H1 (cell line): ENCODE data around the gene CEP97. TPM values are rescaled to one million over a fixed set of nuclear protein-coding genes. Genes with fewer than 3 reads are reported as not detected.

Source experiments
- CTCF ChIA-PET: fragments of 300-600 bp; sonication (Branson Sonifier 250); formaldehyde crosslinking; loops from one replicate; lab custom pipeline; 2021; ENCODE audit not compliant: partially characterized antibody; lab: Charles Lee
- POLR2A ChIA-PET: fragments of 300-600 bp; sonication (Branson Sonifier 250); formaldehyde crosslinking; loops from one replicate; lab custom pipeline; 2021; ENCODE audit warnings: inconsistent platforms; ENCODE audit not compliant: partially characterized antibody; lab: Charles Lee
- DNase-seq, 2 experiments: peaks; one replicate each; pipeline versions ENCODE4 v3.0.0 to v3.0.0-alpha.2; 2010 to 2022; ENCODE audit warnings: low spot score in 2 of 2, low read depth in 1 of 2, mixed read lengths in 1 of 2
- FAIRE-seq: peaks from 2 replicates; lab custom pipeline; 2011; peaks lifted over from hg19 to GRCh38; lab: Jason Lieb, UNC
- H2AFZ ChIP-seq: 2 replicates; pipeline ENCODE4 v1.8.1; 2012; ENCODE audit warnings: low read length, inconsistent platforms
- H2AK5ac ChIP-seq: 2 replicates; pipeline ENCODE4 v1.6.1; 2013; ENCODE audit warnings: low read depth, low read length
- H2BK120ac ChIP-seq: replicated peaks from 2 replicates; pipeline ENCODE3; 2013; ENCODE audit warnings: low read depth, low read length, inconsistent platforms
- H2BK12ac ChIP-seq: 2 replicates; pipeline ENCODE4 v1.6.1; 2013; ENCODE audit warnings: low read depth, low read length
- H2BK15ac ChIP-seq: 2 replicates; pipeline ENCODE4 v1.6.1; 2013; ENCODE audit warnings: low read length
- H2BK20ac ChIP-seq: 2 replicates; pipeline ENCODE4 v1.6.1; 2013; ENCODE audit warnings: low read length
- H2BK5ac ChIP-seq: 2 replicates; pipeline ENCODE4 v1.6.1; 2013; ENCODE audit warnings: low read depth, low read length
- H3K14ac ChIP-seq: 2 replicates; pipeline ENCODE4 v1.6.1; 2013; ENCODE audit warnings: inconsistent platforms; ENCODE audit not compliant: insufficient read length
- H3K18ac ChIP-seq: 2 replicates; pipeline ENCODE4 v1.6.1; 2013; ENCODE audit warnings: low read length; ENCODE audit errors: extremely low read depth
- H3K23ac ChIP-seq: 2 replicates; pipeline ENCODE4 v1.6.1; 2013; ENCODE audit warnings: inconsistent platforms; ENCODE audit not compliant: insufficient read length
- H3K23me2 ChIP-seq: 2 replicates; pipeline ENCODE4 v1.6.1; 2013; ENCODE audit warnings: low read depth, low read length
- H3K27ac ChIP-seq: 2 replicates; pipeline ENCODE4 v1.6.1; 2011; ENCODE audit warnings: low read depth, low read length, inconsistent platforms
- H3K27me3 ChIP-seq, 4 experiments: replicated peaks in 1 of 4; 1 replicate in 1 of 4; 2 replicates in 3 of 4; pipeline versions ENCODE4 v1.6.1 to v1.8.1; 2011 to 2013; ENCODE audit warnings: low read length in 3 of 4, mild to moderate bottlenecking in 3 of 4, inconsistent platforms in 2 of 4, mixed read lengths in 2 of 4, moderate library complexity in 1 of 4; ENCODE audit not compliant: control insufficient read depth in 3 of 4, insufficient read depth in 3 of 4; ENCODE audit errors: extremely low read depth in 1 of 4
- H3K36me3 ChIP-seq, 4 experiments: 2 replicates each; pipeline versions ENCODE4 v1.6.1 to v1.8.1; 2011 to 2013; ENCODE audit warnings: mild to moderate bottlenecking in 4 of 4, low read length in 3 of 4, moderate library complexity in 2 of 4, control low read depth in 1 of 4, inconsistent platforms in 1 of 4; ENCODE audit not compliant: insufficient read depth in 4 of 4, control insufficient read depth in 2 of 4
- H3K4ac ChIP-seq: replicated peaks from 2 replicates; pipeline ENCODE3; 2013; ENCODE audit warnings: low read length, low read depth, mixed read lengths, inconsistent platforms; ENCODE audit not compliant: insufficient read length
- H3K4me1 ChIP-seq, 4 experiments: replicated peaks in 1 of 4; 1 replicate in 1 of 4; 2 replicates in 3 of 4; pipeline versions ENCODE4 v1.6.1 to v1.8.1; 2011 to 2013; ENCODE audit warnings: low read length in 3 of 4, inconsistent platforms in 2 of 4, mixed read lengths in 1 of 4; ENCODE audit not compliant: insufficient read depth in 4 of 4, control insufficient read depth in 3 of 4
- H3K4me2 ChIP-seq, 2 experiments: 2 replicates each; pipeline versions ENCODE4 v1.6.1 to v1.8.1; 2011 to 2013; ENCODE audit warnings: low read depth in 2 of 2, low read length in 2 of 2, control low read depth in 1 of 2, inconsistent platforms in 1 of 2, mild to moderate bottlenecking in 1 of 2; ENCODE audit not compliant: insufficient read depth in 1 of 2
- H3K4me3 ChIP-seq, 4 experiments: fragments of 200-600, 300-600 bp in 1 of 4; sonication (generic), shearing (Covaris generic), sonication (Bioruptor Twin) in 1 of 4; 2 replicates each; pipeline versions ENCODE4 v1.5.1 to v1.8.1; 2011 to 2016; ENCODE audit warnings: low read length in 4 of 4, low read depth in 3 of 4, control low read depth in 2 of 4, inconsistent platforms in 2 of 4, mild to moderate bottlenecking in 2 of 4, mixed read lengths in 1 of 4, moderate library complexity in 1 of 4; ENCODE audit not compliant: insufficient read depth in 2 of 4; ENCODE audit errors: extremely low read depth in 1 of 4
- H3K56ac ChIP-seq: replicated peaks from 2 replicates; pipeline ENCODE3; 2013; ENCODE audit warnings: low read depth, mild to moderate bottlenecking, mixed read lengths, low read length, inconsistent platforms; ENCODE audit not compliant: insufficient read length
- H3K79me1 ChIP-seq: 2 replicates; pipeline ENCODE4 v1.6.1; 2013; ENCODE audit warnings: low read depth, low read length, control low read depth
- H3K79me2 ChIP-seq, 2 experiments: 2 replicates each; pipeline versions ENCODE4 v1.6.1 to v1.8.1; 2012 to 2013; ENCODE audit warnings: low read length in 2 of 2, mild to moderate bottlenecking in 2 of 2, inconsistent platforms in 1 of 2; ENCODE audit not compliant: insufficient read depth in 2 of 2, control insufficient read depth in 1 of 2
- H3K9ac ChIP-seq, 4 experiments: replicated peaks in 1 of 4; 1 replicate in 1 of 4; 2 replicates in 3 of 4; pipeline versions ENCODE4 v1.6.1 to v1.8.1; 2011 to 2013; ENCODE audit warnings: low read depth in 3 of 4, low read length in 3 of 4, control low read depth in 2 of 4, mild to moderate bottlenecking in 2 of 4, moderate library complexity in 2 of 4, inconsistent platforms in 1 of 4; ENCODE audit errors: extremely low read depth in 1 of 4
- H3K9me3 ChIP-seq, 2 experiments: 2 replicates each; pipeline versions ENCODE4 v1.6.1 to v1.8.1; 2012 to 2013; ENCODE audit warnings: mild to moderate bottlenecking in 2 of 2, moderate library complexity in 2 of 2, control low read depth in 1 of 2, inconsistent platforms in 1 of 2, low read depth in 1 of 2, low read length in 1 of 2, mixed read lengths in 1 of 2; ENCODE audit not compliant: insufficient read depth in 2 of 2
- H4K20me1 ChIP-seq, 2 experiments: replicated peaks in 1 of 2; 2 replicates each; pipeline versions ENCODE3 to v1.8.1; 2011 to 2013; ENCODE audit warnings: inconsistent platforms in 2 of 2, low read length in 2 of 2, mild to moderate bottlenecking in 1 of 2; ENCODE audit not compliant: insufficient read depth in 2 of 2, control insufficient read depth in 1 of 2
- H4K5ac ChIP-seq: 2 replicates; pipeline ENCODE4 v1.6.1; 2013; ENCODE audit warnings: low read length, low read depth, mixed read lengths, inconsistent platforms; ENCODE audit not compliant: insufficient read length
- H4K8ac ChIP-seq: 2 replicates; pipeline ENCODE4 v1.8.0; 2013; ENCODE audit warnings: mild to moderate bottlenecking, moderate library complexity, low read length, inconsistent platforms; ENCODE audit not compliant: insufficient read depth; ENCODE audit errors: extremely low read depth
- H4K91ac ChIP-seq: replicated peaks from 2 replicates; pipeline ENCODE3; 2013; ENCODE audit warnings: low read length, mixed read lengths, inconsistent platforms; ENCODE audit not compliant: insufficient read length
- ASH2L ChIP-seq: fragments of 200-600, 300-600 bp; sonication (generic); IDR thresholded peaks from one replicate; pipeline ENCODE4 v1.7.1; 2017; ENCODE audit warnings: low read length
- BACH1 ChIP-seq: IDR thresholded peaks from 2 replicates; pipeline ENCODE4 v1.6.1; 2012; ENCODE audit warnings: low read length, improper control_type of control experiment
- BRCA1 ChIP-seq: IDR thresholded peaks from 2 replicates; pipeline ENCODE4 v1.6.1; 2012; ENCODE audit warnings: low read depth, low read length, improper control_type of control experiment
- CREB1 ChIP-seq: IDR thresholded peaks from 2 replicates; pipeline ENCODE4 v1.6.1; 2012; ENCODE audit warnings: inconsistent platforms
- JUND ChIP-seq: IDR thresholded peaks from 2 replicates; pipeline ENCODE4 v1.6.1; 2011; ENCODE audit warnings: mild to moderate bottlenecking, improper control_type of control experiment, low read length
- KDM4A ChIP-seq: IDR thresholded peaks from one replicate; pipeline ENCODE4 v1.7.1; 2012; ENCODE audit warnings: low read depth, mild to moderate bottlenecking, moderate library complexity, low read length, inconsistent platforms; ENCODE audit not compliant: severe bottlenecking
- MAFK ChIP-seq: IDR thresholded peaks from 2 replicates; pipeline ENCODE4 v1.6.1; 2012; ENCODE audit warnings: low read depth, mild to moderate bottlenecking, improper control_type of control experiment, low read length
- RAD21 ChIP-seq, 2 experiments: IDR thresholded peaks in 1 of 2; conservative IDR thresholded peaks in 1 of 2; 2 replicates each; pipeline ENCODE4 v1.6.1; 2011; ENCODE audit warnings: low read depth in 2 of 2, low read length in 2 of 2, improper control_type of control experiment in 1 of 2, inconsistent platforms in 1 of 2, mild to moderate bottlenecking in 1 of 2, moderate library complexity in 1 of 2
- SIN3A ChIP-seq, 2 experiments: IDR thresholded peaks in 1 of 2; conservative IDR thresholded peaks in 1 of 2; 2 replicates each; pipeline ENCODE4 v1.6.1; 2011 to 2012; ENCODE audit warnings: low read length in 2 of 2, improper control_type of control experiment in 1 of 2, low read depth in 1 of 2, mild to moderate bottlenecking in 1 of 2
- SP4 ChIP-seq: IDR thresholded peaks from 2 replicates; pipeline ENCODE4 v1.6.1; 2012; ENCODE audit warnings: low read length, inconsistent platforms
- TAF1 ChIP-seq: IDR thresholded peaks from 2 replicates; pipeline ENCODE4 v1.6.1; 2011; ENCODE audit warnings: mild to moderate bottlenecking, low read depth, low read length
- TBP ChIP-seq: IDR thresholded peaks from 2 replicates; pipeline ENCODE4 v1.6.1; 2011; ENCODE audit warnings: low read depth, low read length, improper control_type of control experiment
- YY1 ChIP-seq: IDR thresholded peaks from 2 replicates; pipeline ENCODE4 v1.6.1; 2011; ENCODE audit warnings: low read depth, mild to moderate bottlenecking, low read length
- WGBS, 2 experiments: shearing (Covaris generic) in 1 of 2; methylation state at CpG; one replicate each; pipeline versions ENCODE4 v1.1.6 to v1.1.7; 2013 to 2015; ENCODE audit warnings: low lambda C conversion rate in 2 of 2, mixed read lengths in 2 of 2, inconsistent platforms in 1 of 2, low coverage in 1 of 2, missing lambda C conversion rate in 1 of 2; ENCODE audit not compliant: insufficient replicate concordance in 2 of 2, insufficient coverage in 1 of 2, insufficient read length in 1 of 2; ENCODE audit errors: extremely low coverage in 1 of 2, missing lambda C conversion rate in 1 of 2; 5-methylcytosine and 5-hydroxymethylcytosine counted together
- polyA plus RNA-seq, 7 experiments: library from polyadenylated mRNA; depleted of rRNA in 3 of 7; stranded (reverse) in 5 of 7; unstranded in 2 of 7; fragments of >200 nt in 5 of 7; fragments of 200-250 nt in 2 of 7; gene quantifications; 1 replicate in 5 of 7; 2 replicates in 1 of 7; 4 replicates in 1 of 7; pipeline versions ENCODE4 v1.2.1 to v1.2.3, GENCODE V29; 2011 to 2013; ENCODE audit warnings: missing spikeins in 2 of 7, mixed read lengths in 2 of 7
- total RNA-seq: library from RNA; stranded (reverse); fragmentation: NEBNext Ultra II Directional; extraction: Animal tissue kit (Norgen Biotek cat#: 25700); gene quantifications from 2 replicates; pipeline ENCODE4 v1.2.1, GENCODE V29; 2021

The CEP97 gene
- total and polyA plus RNA-seq, 2 of the 8 experiments (the other 6 are each of a cell fraction or from before 2014, with no cell fraction given): 1.6 to 13.2 TPM

GRCh38 chr3:101675709-101676215 is 48.7 kb upstream of the CEP97 start:
- Histone ChIP-seq H3K79me2 (peaks cover 0 to 49% of the 10 kb centered on the region in 2 experiments; a peak in 3 of 4 replicates), H4K20me1 (peaks cover 3 to 14% of the 10 kb centered on the region in 2 experiments), H2BK5ac (no peak overlapping the region), H3K9ac (peak overlapping the region in 3 of 4 experiments; percentile 4 to 71 (median 50); a peak in 4 of 7 replicates), H3K18ac (no peak overlapping the region; the same call in 1 of the 2 replicates), H4K8ac (no peak overlapping the region), H3K4me2 (peak overlapping the region; percentile 60 to 76), H2BK15ac (no peak overlapping the region), H4K91ac (no peak overlapping the region), H3K27ac (no peak overlapping the region), H3K56ac (no peak overlapping the region), H3K36me3 (peaks cover 7 to 23% (median 12%) of the 10 kb centered on the region in 4 experiments), H3K23ac (no peak overlapping the region), H3K14ac (no peak overlapping the region), H3K4me3 (peak overlapping the region; percentile 72 to 98 (median 85)), H3K4ac (no peak overlapping the region), H3K79me1 (peaks cover 3% of the 10 kb centered on the region), H4K5ac (no peak overlapping the region), H3K23me2 (peaks cover 2% of the 10 kb centered on the region; the same call in 1 of the 2 replicates), H2AK5ac (no peak overlapping the region), H3K4me1 (no peaks in the 10 kb centered on the region; a peak in 2 of 7 replicates), H2AFZ (no peak overlapping the region), H2BK12ac (no peak overlapping the region), H2BK20ac (no peak overlapping the region), H2BK120ac (no peak overlapping the region), H3K27me3 (no peaks in the 10 kb centered on the region), H3K9me3 (no peaks in the 10 kb centered on the region)
- 20% methylated on average over 27 of the region's 27 CpGs; no CpG with 5 or more reads in 1 of the 2 experiments for WGBS, 2 experiments
- CTCF ChIA-PET: interaction anchor here (0.7 to 4.6 kb wide), 6 partner anchors 10 to 1357 kb away, joined by 3 to 29 read pairs (median 3); partner anchors contain the start of genes PCNP and RPL24
- POLR2A ChIA-PET: interaction anchor here (0.6 to 18.4 kb wide), 11 partner anchors 9 to 116 kb away, joined by 3 to 308 read pairs (median 4); partner anchors contain the start of genes CEP97, PCNP and RPL24
- FAIRE-seq (no peak), DNase-seq (no peak)
- TF ChIP-seq SP4 (no peak), KDM4A (peak; percentile 23), SIN3A (conservative IDR thresholded peaks at IDR 0.05 in 1 of 2, IDR thresholded peaks at IDR 0.05 in 1 of 2; ENCODE audit: low read depth in 1 of 2, low read length in 2 of 2) (peak in 1 of 2 experiments; percentile 87; a peak in 1 of 4 replicates), CREB1 (no peak), BACH1 (no peak), TAF1 (peak; percentile 74), TBP (no peak; the same call in 1 of the 2 replicates), MAFK (no peak), BRCA1 (no peak), RAD21 (IDR thresholded peaks at IDR 0.05 in 1 of 2, conservative IDR thresholded peaks at IDR 0.05 in 1 of 2; ENCODE audit: low read depth in 2 of 2, low read length in 2 of 2) (no peak), JUND (no peak), YY1 (no peak), ASH2L (peak; percentile 65)
